Kidney (tissue), 14 donors: Measurements from ENCODE around the gene TBP. TPM values are rescaled to one million over a fixed set of nuclear protein-coding genes. Genes with fewer than 3 reads are reported as not detected.
"Not testable (repeated sequence)": the region's sequence is repeated elsewhere in the genome, so short reads cannot be mapped to it uniquely, and the experiment has no call there.

Experiments used
- DNase-seq, 5 donors: peaks; one replicate each; pipeline ENCODE4 v3.0.0-alpha.2; 2013 to 2020
- FAIRE-seq: peaks from 2 replicates; lab custom pipeline; 2012; peaks lifted over from hg19 to GRCh38; lab: Jason Lieb, UNC
- H3K27ac ChIP-seq, 2 donors: one replicate each; pipeline ENCODE4 v1.7.0; 2013; ENCODE audit warnings: low read depth in 2 of 2, low read length in 2 of 2, inconsistent platforms in 1 of 2
- H3K27me3 ChIP-seq: one replicate; pipeline ENCODE4 v1.7.1; 2013; ENCODE audit warnings: low read length, inconsistent platforms; ENCODE audit not compliant: control insufficient read depth, insufficient read depth
- H3K36me3 ChIP-seq, 3 donors: one replicate each; pipeline versions ENCODE4 v1.7.0 to v1.7.1; 2013; ENCODE audit warnings: low read length in 3 of 3, control low read depth in 1 of 3, inconsistent platforms in 1 of 3; ENCODE audit not compliant: insufficient read depth in 3 of 3, control insufficient read depth in 2 of 3
- H3K4me1 ChIP-seq, 3 donors: one replicate each; pipeline versions ENCODE4 v1.7.0 to v1.7.1; 2013; ENCODE audit warnings: low read length in 3 of 3, inconsistent platforms in 1 of 3, low read depth in 1 of 3; ENCODE audit not compliant: control insufficient read depth in 2 of 3, insufficient read depth in 2 of 3
- H3K4me3 ChIP-seq, 3 donors: one replicate each; pipeline versions ENCODE4 v1.7.0 to v1.8.1; 2013; ENCODE audit warnings: low read length in 3 of 3, control low read depth in 1 of 3, inconsistent platforms in 1 of 3
- H3K9ac ChIP-seq, 3 donors: one replicate each; pipeline versions ENCODE4 v1.7.0 to v1.7.1; 2013; ENCODE audit warnings: low read length in 3 of 3, control low read depth in 1 of 3, inconsistent platforms in 1 of 3
- H3K9me3 ChIP-seq, 3 donors: one replicate each; pipeline versions ENCODE4 v1.7.0 to v1.7.1; 2013; ENCODE audit warnings: low read length in 3 of 3, control low read depth in 1 of 3, inconsistent platforms in 1 of 3; ENCODE audit not compliant: control insufficient read depth in 2 of 3, insufficient read depth in 1 of 3
- intact Hi-C: fragments of 100-400 bp; cut with DNase I; formaldehyde crosslinking; loops from one replicate; pipeline ENCODE4 v1.11.1; 2022
- polyA plus RNA-seq: library from polyadenylated mRNA; stranded (reverse); fragments of 350-450 nt; fragmentation: Illumina TruSeq; extraction: RNeasy Lipid Tissue Mini Kit (QIAGEN cat#74804); gene quantifications from one replicate; pipeline ENCODE4 v1.2.3, GENCODE V29; 2014; ENCODE audit warnings: low read depth, low replicate concordance; ENCODE audit not compliant: insufficient read depth
- total RNA-seq: library from RNA; stranded (reverse); fragmentation: NEBNext Ultra II Directional; extraction: Animal tissue kit (Norgen Biotek cat#: 25700); gene quantifications from one replicate; pipeline ENCODE4 v1.2.1, GENCODE V29; 2021
- TF ChIP-seq, protein P1 (sequence below): IDR thresholded peaks from 3 replicates; pipeline ENCODE4 v1.5.1; 2012; ENCODE audit warnings: mild to moderate bottlenecking, moderate library complexity, borderline replicate concordance; ENCODE audit not compliant: insufficient read depth; ENCODE audit errors: extremely low read depth
- donor health status: control.
- donor health status: control.
- donor health status: control.
- donor health status: control.
- donor health status: control.
- donor health status: DM: yes; HTN: yes; CAD: no.
- donor health status: Normal renal cell carcinoma (clear cell type).

TBP gene
- total and polyA plus RNA-seq, 2 donors from 2014 or later: 11.1 to 16.7 TPM

DNA sequence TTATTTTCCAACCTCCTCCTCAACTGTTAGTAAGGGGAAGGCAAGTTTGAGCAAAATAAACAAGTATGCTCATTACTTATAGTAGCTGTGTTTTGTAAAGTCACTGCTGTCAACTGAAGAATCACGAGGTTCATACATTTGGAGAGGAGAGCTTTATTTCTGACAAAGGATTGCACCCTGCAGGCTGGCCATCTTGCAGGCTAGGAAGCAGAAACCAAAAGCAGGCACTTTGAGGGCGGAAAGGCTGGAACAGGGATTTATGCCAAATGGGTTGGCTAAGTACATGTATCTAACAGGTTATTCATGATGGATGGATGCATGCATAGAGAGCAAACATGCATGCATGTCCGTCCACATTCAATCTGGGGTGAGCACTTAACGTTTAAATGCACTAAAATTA lies 47.7 kb upstream of the TBP start:
- DNase-seq: no peak
- Histone ChIP-seq H3K4me1 (no peaks in the 10 kb centered on the region), H3K9me3 (no peaks in the 10 kb centered on the region), H3K36me3 (no peaks in the 10 kb centered on the region), H3K9ac (no peak overlapping the region), H3K4me3 (no peak overlapping the region), H3K27me3 (no peaks in the 10 kb centered on the region), H3K27ac (no peak overlapping the region)
- intact Hi-C loops: no loop called here
- FAIRE-seq: no peak
- TF ChIP-seq, protein P1, sequence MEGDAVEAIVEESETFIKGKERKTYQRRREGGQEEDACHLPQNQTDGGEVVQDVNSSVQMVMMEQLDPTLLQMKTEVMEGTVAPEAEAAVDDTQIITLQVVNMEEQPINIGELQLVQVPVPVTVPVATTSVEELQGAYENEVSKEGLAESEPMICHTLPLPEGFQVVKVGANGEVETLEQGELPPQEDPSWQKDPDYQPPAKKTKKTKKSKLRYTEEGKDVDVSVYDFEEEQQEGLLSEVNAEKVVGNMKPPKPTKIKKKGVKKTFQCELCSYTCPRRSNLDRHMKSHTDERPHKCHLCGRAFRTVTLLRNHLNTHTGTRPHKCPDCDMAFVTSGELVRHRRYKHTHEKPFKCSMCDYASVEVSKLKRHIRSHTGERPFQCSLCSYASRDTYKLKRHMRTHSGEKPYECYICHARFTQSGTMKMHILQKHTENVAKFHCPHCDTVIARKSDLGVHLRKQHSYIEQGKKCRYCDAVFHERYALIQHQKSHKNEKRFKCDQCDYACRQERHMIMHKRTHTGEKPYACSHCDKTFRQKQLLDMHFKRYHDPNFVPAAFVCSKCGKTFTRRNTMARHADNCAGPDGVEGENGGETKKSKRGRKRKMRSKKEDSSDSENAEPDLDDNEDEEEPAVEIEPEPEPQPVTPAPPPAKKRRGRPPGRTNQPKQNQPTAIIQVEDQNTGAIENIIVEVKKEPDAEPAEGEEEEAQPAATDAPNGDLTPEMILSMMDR: no peak

DNA sequence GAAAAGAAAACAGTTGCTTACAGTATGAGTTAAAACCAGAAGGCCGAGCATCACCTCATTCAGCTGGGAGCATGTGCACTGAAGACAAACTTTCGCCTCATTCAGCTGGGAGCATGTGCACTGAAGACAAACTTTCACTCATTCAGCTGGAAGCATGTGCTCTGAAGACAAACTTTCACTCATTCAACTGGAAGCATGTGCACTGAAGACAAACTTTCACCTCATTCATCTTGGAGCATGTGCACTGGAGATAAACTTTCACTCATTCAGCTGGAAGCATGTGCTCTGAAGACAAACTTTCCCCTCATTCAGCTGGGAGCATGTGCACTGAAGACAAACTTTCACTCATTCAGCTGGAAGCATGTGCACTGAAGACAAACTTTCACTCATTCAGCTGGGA lies 46.4 kb upstream of the TBP start:
- H3K36me3 ChIP-seq, DNase-seq, H3K4me3 ChIP-seq, H3K4me1 ChIP-seq, H3K27ac ChIP-seq, H3K9me3 ChIP-seq, intact Hi-C loops, H3K27me3 ChIP-seq, H3K9ac ChIP-seq, FAIRE-seq: not testable (repeated sequence)

DNA sequence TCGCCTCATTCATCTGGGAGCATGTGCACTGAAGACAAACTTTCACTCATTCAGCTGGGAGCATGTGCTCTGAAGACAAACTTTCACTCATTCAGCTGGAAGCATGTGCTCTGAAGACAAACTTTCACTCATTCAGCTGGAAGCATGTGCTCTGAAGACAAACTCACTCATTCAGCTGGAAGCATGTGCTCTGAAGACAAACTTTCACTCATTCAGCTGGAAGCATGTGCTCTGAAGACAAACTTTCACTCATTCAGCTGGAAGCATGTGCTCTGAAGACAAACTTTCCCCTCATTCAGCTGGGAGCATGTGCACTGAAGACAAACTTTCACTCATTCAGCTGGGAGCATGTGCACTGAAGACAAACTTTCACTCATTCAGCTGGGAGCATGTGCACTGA lies 45.9 kb upstream of the TBP start:
- H3K9ac ChIP-seq, H3K4me3 ChIP-seq, H3K4me1 ChIP-seq, H3K27ac ChIP-seq, H3K36me3 ChIP-seq, H3K27me3 ChIP-seq, FAIRE-seq, H3K9me3 ChIP-seq, DNase-seq, intact Hi-C loops: not testable (repeated sequence)

DNA sequence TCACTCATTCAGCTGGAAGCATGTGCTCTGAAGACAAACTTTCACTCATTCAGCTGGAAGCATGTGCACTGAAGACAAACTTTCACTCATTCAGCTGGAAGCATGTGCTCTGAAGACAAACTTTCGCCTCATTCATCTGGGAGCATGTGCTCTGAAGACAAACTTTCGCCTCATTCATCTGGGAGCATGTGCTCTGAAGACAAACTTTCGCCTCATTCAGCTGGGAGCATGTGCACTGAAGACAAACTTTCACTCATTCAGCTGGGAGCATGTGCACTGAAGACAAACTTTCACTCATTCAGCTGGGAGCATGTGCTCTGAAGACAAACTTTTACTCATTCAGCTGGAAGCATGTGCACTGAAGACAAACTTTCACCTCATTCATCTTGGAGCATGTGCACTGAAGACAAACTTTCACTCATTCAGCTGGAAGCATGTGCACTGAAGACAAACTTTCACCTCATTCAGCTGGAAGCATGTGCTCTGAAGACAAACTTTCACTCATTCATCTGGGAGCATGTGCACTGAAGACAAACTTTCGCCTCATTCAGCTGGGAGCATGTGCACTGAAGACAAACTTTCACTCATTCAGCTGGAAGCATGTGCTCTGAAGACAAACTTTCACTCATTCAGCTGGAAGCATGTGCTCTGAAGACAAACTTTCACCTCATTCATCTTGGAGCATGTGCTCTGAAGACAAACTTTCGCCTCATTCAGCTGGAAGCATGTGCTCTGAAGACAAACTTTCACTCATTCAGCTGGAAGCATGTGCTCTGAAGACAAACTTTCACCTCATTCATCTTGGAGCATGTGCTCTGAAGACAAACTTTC lies 45.1 kb upstream of the TBP start:
- H3K27ac ChIP-seq, DNase-seq, H3K4me3 ChIP-seq, H3K36me3 ChIP-seq, H3K27me3 ChIP-seq, FAIRE-seq, H3K4me1 ChIP-seq, intact Hi-C loops, H3K9me3 ChIP-seq, H3K9ac ChIP-seq: not testable (repeated sequence)

DNA sequence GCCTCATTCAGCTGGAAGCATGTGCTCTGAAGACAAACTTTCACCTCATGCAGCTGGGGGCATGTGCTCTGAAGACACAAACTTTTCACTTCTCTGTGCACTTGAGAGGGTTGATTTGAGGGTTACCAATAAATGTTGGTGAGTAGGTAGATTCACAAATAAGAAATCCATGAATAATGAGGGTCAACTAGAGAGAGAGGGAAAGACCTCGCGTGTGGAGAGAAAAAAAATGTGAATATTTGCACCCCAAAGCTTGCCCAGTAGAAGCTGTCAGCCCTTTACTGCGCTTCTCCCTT lies 44.5 kb upstream of the TBP start:
- no peak for FAIRE-seq

More for the DNA sequence above, 44.5 kb upstream of the TBP start:
- intact Hi-C loops: no loop called here
- Histone ChIP-seq H3K9me3 (no peaks in the 10 kb centered on the region), H3K36me3 (no peaks in the 10 kb centered on the region), H3K27ac (no peak overlapping the region), H3K4me1 (no peaks in the 10 kb centered on the region), H3K4me3 (no peak overlapping the region), H3K27me3 (no peaks in the 10 kb centered on the region), H3K9ac (no peak overlapping the region)
- no peak for DNase-seq
- TF ChIP-seq, protein P1: no peak
